Colon (tissue), 2 donors: Measurements from ENCODE around the gene GIMAP4.
"Not testable (repeated sequence)": the region's sequence is repeated elsewhere in the genome, so short reads cannot be mapped to it uniquely, and the experiment has no call there.

ENCODE experiments used
- FAIRE-seq: peaks from 2 replicates; lab custom pipeline; 2012; peaks lifted over from hg19 to GRCh38; lab: Jason Lieb, UNC
- donor health status: control.
- donor health status: control.

The GIMAP4 gene

DNA sequence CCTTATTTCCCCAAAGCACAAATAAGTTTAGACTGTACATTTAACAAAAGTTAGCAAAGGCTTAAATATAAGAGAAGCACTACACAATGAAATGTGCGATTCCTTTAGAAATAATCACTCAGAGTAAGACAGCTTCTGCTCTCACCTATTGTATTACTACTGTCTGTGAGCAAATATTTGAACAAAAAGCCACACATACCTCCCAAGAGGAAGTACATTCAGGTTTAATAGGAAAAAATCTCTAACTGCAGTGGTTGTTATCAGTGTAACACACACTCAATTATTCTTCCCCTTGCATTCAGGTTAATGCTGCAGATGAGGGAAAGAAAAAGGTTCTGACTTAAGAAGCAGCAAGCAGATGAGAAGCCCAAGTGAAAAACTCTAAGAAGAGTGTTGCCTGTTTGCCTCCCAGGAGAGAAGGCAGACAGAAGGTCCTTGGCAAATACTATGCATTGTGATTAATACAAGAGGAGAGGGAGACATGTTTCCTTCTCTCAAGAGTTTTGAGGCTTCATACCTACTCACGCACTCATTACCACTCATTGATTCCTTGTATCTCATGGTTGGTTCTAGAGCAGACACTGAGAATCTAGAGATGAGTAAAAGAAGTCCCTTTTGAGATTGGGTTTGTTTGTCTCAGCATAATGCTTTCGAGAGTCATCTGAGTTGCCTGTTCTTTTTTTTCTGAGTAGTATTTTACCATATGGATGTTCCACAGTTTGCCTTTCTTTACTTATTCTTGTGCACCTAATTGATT is 13.6 kb downstream of the GIMAP4 start:
- no peak for FAIRE-seq

- no peak for FAIRE-seq
These were observed 18.0 kb downstream of the GIMAP4 start for GRCh38 chr7:150585199-150585598.

- FAIRE-seq: no peak
These were observed 19.0 kb downstream of the GIMAP4 start for GRCh38 chr7:150586068-150586784.

GRCh38 chr7:150586785-150587152 is 19.6 kb downstream of the GIMAP4 start:
- FAIRE-seq: no peak

GRCh38 chr7:150587551-150587950 is 20.4 kb downstream of the GIMAP4 start:
- FAIRE-seq: no peak

- no peak for FAIRE-seq
These were observed 27.6 kb downstream of the GIMAP4 start for GRCh38 chr7:150594805-150595204.

GRCh38 chr7:150595361-150595760 is 28.2 kb downstream of the GIMAP4 start:
- FAIRE-seq: no peak

DNA sequence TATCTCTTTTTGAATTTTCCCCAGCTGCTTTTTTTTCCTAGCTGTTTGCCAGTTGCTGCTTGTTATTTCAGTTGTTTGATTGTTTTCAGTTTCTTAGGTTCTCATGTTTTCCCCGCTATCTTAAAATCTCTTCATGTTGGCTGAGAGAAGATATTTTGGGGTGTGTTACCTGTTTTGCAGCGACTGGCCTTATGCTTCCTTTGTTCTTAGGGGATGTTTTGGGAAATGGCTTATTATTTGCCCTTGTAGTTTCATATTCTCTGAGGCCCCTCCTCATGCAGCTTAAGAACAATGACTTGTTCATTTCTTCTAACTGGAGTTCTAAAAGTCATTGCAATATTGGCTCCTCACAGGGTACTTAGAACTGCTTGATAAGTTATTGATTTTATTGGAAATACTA is 36.4 kb downstream of the GIMAP4 start:
- FAIRE-seq: not testable (repeated sequence)

- FAIRE-seq: no peak
These were observed 43.0 kb downstream of the GIMAP4 start for GRCh38 chr7:150610233-150610632.

GRCh38 chr7:150612925-150613324 is 45.7 kb downstream of the GIMAP4 start:
- FAIRE-seq: no peak

DNA sequence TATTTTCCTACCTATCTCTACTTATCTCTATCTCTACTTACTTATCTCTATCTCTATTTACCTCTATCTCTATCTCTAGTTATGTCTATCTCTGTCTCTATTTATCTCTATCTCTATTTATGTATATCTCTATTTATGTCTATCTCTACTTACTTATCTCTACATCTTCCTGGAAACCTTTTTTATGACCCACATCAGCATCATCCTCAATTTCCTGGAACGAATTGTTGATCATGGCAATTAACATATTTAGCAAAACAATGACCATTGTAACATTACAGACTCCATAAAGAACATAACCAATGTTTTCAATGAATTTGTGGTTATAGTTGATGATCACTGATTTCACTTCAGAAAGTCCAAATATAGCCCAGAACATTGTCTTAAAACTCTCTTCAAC is 46.7 kb downstream of the GIMAP4 start:
- FAIRE-seq: no peak

DNA sequence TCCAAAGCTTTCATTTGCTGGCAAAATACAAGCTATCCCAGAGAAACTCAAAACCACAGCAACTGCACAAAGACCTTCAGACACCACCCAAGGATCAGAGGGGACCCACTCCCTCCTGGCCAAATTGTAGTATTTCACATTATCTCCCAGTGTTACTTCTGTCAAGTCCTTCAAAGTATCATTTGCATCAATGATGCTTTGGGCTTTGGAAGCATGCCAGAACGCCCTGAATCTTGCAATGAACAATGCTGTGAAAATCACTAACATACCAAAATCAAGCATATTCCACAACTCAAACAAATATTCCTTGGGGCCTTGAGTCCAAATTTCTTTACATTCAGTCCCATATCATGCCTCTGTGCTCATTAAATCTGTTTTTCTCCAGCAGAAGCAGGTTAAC is 47.2 kb downstream of the GIMAP4 start:
- FAIRE-seq: not testable (repeated sequence)

DNA sequence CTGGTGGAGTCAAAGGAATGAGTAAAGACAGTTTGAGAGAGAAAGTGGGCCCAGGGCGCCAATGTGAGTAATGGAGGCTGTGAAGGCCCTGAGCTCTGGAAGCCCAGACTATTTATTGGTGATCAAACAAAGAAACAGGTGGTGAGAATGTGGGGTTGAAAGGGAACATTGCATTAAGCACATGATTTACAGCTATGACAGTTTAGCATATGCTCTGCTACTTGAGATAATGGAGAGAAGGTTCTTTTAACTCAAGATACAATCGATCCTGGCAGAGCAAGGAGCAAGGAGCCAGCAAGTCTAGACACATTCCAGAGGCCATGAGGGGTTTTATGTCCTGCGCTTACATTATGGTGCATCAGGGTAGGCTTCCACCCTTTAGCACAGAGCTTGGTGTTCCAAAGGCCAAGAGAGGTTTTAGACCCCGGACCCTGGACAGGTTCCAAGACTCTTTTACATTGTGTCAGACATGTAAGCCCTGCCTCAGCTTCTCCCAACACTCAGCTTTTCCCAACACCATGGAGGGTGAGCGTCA is 48.1 kb downstream of the GIMAP4 start:
- not testable (repeated sequence) for FAIRE-seq

- no peak for FAIRE-seq
These were observed 52.9 kb downstream of the GIMAP4 start for GRCh38 chr7:150620061-150620460.

- FAIRE-seq: no peak
These were observed 53.6 kb downstream of the GIMAP4 start for GRCh38 chr7:150620617-150621371.

DNA sequence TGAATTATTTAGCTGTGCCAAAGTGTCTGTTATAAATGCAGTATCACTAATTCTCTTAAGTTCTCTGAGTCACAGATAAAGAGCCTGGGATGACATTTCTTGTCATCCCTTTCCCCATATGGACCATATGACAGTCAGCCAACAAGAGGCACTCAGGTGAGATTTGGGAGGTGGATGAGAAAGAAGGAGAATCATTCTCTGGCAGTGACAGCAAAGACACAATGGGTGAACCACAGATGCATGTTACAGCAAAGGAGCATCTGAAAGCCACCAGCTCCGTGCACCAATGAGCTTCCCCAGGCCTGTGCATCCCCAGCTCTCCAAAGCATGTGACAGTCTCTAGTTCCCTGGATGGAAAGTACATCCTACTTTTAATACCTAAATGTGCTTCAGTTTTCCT is 54.2 kb downstream of the GIMAP4 start:
- FAIRE-seq: no peak
